Muscle of leg (tissue), 11 donors: ENCODE results near the gene RBM14. TPM values are rescaled to one million over a fixed set of nuclear protein-coding genes. Genes with fewer than 3 reads are reported as not detected.
A peak's percentile ranks its signal among the peaks of the same experiment; 100 is the strongest.

Experiments used
- DNase-seq: peaks from one replicate; pipeline ENCODE4 v3.0.0; 2013
- H3K27ac ChIP-seq: one replicate; pipeline ENCODE4 v1.5.1; 2013; ENCODE audit warnings: mild to moderate bottlenecking, low read length, control low read depth
- H3K27me3 ChIP-seq: one replicate; pipeline ENCODE4 v1.6.1; 2013; ENCODE audit warnings: low read length; ENCODE audit not compliant: control insufficient read depth, insufficient read depth
- H3K36me3 ChIP-seq: one replicate; pipeline ENCODE4 v1.6.1; 2013; ENCODE audit warnings: low read length; ENCODE audit not compliant: control insufficient read depth, insufficient read depth
- H3K4me1 ChIP-seq: one replicate; pipeline ENCODE4 v1.6.1; 2013; ENCODE audit warnings: low read length; ENCODE audit not compliant: control insufficient read depth, insufficient read depth
- H3K4me3 ChIP-seq: one replicate; pipeline ENCODE4 v1.5.1; 2013; ENCODE audit warnings: low read length, control low read depth
- H3K9me3 ChIP-seq: replicated peaks from 2 replicates; pipeline ENCODE4 v1.6.1; 2013; ENCODE audit warnings: low read depth, low read length; ENCODE audit not compliant: control insufficient read depth
- WGBS: methylation state at CpG from one replicate; pipeline ENCODE4 v1.1.5; 2013; ENCODE audit warnings: missing lambda C conversion rate; ENCODE audit not compliant: insufficient coverage; 5-methylcytosine and 5-hydroxymethylcytosine counted together
- polyA plus RNA-seq, 8 donors: library from polyadenylated mRNA; unstranded; fragments of 120-200 nt; gene quantifications; one replicate each; pipeline versions ENCODE4 v1.2.1 to v1.2.3, GENCODE V29; 2013; ENCODE audit warnings: inconsistent platforms in 1 of 8, low replicate concordance in 1 of 8; ENCODE audit not compliant: insufficient read length in 8 of 8, insufficient read depth in 1 of 8
- total RNA-seq: library from RNA; stranded (reverse); fragments of 120-200 nt; gene quantifications from one replicate; pipeline ENCODE4 v1.2.4, GENCODE V29; 2013

RBM14 gene
- total and polyA plus RNA-seq, 9 donors, result 25.9 to 56.5 (median 42.7) TPM

DNA sequence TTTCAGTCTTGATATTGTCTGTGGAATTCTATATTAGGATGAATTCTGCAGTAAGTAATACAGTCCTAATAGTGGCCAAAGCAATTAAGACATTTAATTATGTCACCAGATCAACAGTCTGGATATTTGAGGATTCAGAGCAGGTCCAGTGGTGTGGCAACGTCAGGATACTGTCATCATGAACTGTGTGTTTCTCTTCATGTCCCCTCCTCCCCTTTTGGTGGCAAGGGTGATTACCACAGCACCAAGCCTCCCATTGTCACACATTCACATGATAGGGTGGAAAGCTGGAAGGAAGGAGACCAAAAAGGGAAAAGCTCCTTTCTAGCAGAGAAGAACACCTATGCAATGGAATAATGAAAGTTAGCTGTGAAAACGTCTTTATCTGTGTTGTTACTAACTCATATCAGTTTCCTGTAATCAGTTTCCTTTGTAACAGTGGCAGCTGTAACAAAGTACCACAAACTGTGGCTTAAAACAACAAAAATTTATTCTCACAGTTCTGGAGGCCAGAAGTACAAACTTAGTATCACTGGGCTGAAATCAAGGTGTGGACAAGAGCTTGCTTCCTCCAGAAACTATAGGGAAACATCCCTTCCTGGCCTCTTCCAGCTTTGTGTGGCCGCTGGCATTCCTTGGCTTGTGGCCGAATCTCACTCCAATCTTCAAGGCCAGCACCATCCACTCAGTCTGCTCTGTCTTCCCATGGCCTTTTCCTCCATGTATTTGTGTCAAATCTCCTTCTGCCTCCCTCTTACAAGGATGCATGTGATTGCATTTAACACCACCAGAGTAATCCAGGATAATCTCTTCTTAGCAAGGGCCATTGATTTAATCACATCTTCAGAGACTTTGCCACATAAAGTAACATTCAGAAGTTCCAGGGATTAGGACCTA, 6.5 kb upstream of the RBM14 start:
- peaks cover 19% of the 10 kb centered on the region for H3K36me3 ChIP-seq
- H3K9me3 ChIP-seq, result no peaks in the 10 kb centered on the region
- WGBS, result 92% methylated on average over 2 of the region's 4 CpGs
- no peak overlapping the region for H3K4me3 ChIP-seq
- H3K27ac ChIP-seq, result no peak overlapping the region
- H3K4me1 ChIP-seq, result peaks cover 3% of the 10 kb centered on the region
- DNase-seq, result no peak
- no peaks in the 10 kb centered on the region for H3K27me3 ChIP-seq

DNA sequence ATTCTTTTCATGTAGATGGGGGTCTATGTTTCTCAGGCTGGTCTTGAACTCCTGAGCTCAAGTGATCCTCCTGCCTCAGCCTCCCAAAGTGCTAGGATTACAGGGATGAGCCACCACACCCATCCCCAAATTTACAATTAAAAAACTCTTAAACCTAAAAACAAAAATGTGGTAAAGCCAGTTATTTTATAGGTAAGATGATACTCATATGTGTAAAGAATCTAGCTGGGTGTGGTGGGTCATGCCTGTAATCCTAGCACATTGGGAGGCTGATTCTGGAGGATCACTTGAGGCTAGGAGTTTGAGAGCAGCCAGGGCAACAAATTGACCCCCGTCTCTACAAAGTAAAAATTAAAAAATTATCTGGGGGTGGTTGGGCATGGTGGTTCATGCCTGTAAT, 4.0 kb upstream of the RBM14 start:
- no peaks in the 10 kb centered on the region for H3K9me3 ChIP-seq
- no peak for DNase-seq
- no peak overlapping the region for H3K27ac ChIP-seq
- WGBS, result 100% methylated on average over 1 of the region's 1 CpG
- no peaks in the 10 kb centered on the region for H3K36me3 ChIP-seq
- peaks cover 6% of the 10 kb centered on the region for H3K4me1 ChIP-seq
- no peak overlapping the region for H3K4me3 ChIP-seq
- no peaks in the 10 kb centered on the region for H3K27me3 ChIP-seq

DNA sequence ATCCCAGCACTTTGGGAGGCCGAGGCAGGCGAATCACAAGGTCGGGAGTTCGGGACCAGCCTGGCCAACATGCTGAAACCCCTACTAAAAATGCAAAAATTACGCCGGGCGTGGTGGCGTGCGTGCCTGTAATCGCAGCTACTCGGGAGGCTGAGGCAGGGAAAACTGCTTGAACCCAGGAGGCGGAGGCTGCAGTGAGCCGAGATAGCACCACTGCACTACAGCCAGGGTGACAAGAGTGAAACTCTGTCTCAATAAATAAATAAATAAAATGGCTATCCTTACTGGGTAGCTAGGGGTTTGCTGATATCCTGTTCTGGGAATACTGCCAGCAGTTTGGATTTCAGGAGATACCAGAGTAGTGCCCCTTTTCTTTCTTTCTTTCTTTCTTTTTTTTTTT, 2.4 kb upstream of the RBM14 start:
- Histone ChIP-seq H3K9me3 (no peaks in the 10 kb centered on the region), H3K36me3 (peaks cover 11% of the 10 kb centered on the region), H3K4me3 (no peak overlapping the region), H3K27ac (no peak overlapping the region), H3K4me1 (peaks cover 22% of the 10 kb centered on the region), H3K27me3 (no peaks in the 10 kb centered on the region)
- WGBS, result 80% methylated on average over 1 of the region's 13 CpGs
- DNase-seq, result no peak

- under 1% methylated on average over 22 of the region's 38 CpGs for WGBS
Measured at GRCh38 chr11:66617155-66617834, 865 bp downstream of the RBM14 start.

GRCh38 chr11:66619080-66619554, 2.7 kb downstream of the RBM14 start:
- Histone ChIP-seq H3K27me3 (no peaks in the 10 kb centered on the region), H3K36me3 (peaks cover 33% of the 10 kb centered on the region), H3K9me3 (no peaks in the 10 kb centered on the region), H3K27ac (peak overlapping the region; percentile 59), H3K4me1 (peaks cover 27% of the 10 kb centered on the region), H3K4me3 (peak overlapping the region; percentile 78)
- peak; percentile 67 for DNase-seq
- WGBS, result 66% methylated on average over 3 of the region's 4 CpGs

More at GRCh38 chr11:66617155-66617834, 865 bp downstream of the RBM14 start:
- Histone ChIP-seq H3K4me1 (peaks cover 27% of the 10 kb centered on the region), H3K4me3 (peak overlapping the region; percentile 78), H3K36me3 (peaks cover 19% of the 10 kb centered on the region), H3K27ac (peak overlapping the region; percentile 99), H3K27me3 (no peaks in the 10 kb centered on the region), H3K9me3 (no peaks in the 10 kb centered on the region)
- no peak for DNase-seq

- Histone ChIP-seq H3K36me3 (peaks cover 71% of the 10 kb centered on the region), H3K27ac (no peak overlapping the region), H3K27me3 (no peaks in the 10 kb centered on the region), H3K9me3 (no peaks in the 10 kb centered on the region), H3K4me1 (peaks cover 4% of the 10 kb centered on the region), H3K4me3 (no peak overlapping the region)
- no peak for DNase-seq
- WGBS, result 68% methylated on average over 16 of the region's 16 CpGs
Measured at GRCh38 chr11:66624450-66624849, 8.0 kb downstream of the RBM14 start.

DNA sequence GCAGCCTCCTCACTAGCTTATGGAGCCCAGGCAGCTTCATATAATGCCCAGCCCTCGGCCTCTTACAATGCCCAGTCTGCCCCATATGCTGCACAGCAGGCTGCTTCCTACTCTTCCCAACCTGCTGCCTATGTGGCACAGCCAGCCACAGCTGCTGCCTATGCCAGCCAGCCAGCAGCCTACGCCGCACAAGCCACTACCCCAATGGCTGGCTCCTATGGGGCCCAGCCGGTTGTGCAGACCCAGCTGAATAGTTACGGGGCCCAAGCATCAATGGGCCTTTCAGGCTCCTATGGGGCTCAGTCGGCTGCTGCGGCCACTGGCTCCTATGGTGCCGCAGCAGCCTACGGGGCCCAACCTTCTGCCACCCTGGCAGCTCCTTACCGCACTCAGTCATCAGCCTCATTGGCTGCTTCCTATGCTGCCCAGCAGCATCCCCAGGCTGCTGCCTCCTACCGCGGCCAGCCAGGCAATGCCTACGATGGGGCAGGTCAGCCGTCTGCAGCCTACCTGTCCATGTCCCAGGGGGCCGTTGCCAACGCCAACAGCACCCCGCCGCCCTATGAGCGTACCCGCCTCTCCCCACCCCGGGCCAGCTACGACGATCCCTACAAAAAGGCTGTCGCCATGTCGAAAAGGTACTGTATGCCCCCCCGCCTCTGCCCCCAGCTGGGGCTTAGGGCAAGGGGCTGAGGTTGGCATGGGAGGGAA, 8.8 kb downstream of the RBM14 start:
- Histone ChIP-seq H3K36me3 (peaks cover 77% of the 10 kb centered on the region), H3K27me3 (no peaks in the 10 kb centered on the region), H3K27ac (no peak overlapping the region), H3K4me3 (no peak overlapping the region), H3K4me1 (peaks cover 4% of the 10 kb centered on the region), H3K9me3 (no peaks in the 10 kb centered on the region)
- WGBS, result 94% methylated on average over 26 of the region's 26 CpGs
- no peak for DNase-seq

- H3K27ac ChIP-seq, result no peak overlapping the region
- no peak for DNase-seq
- H3K36me3 ChIP-seq, result peaks cover 77% of the 10 kb centered on the region
- 85% methylated on average over 6 of the region's 9 CpGs for WGBS
- no peak overlapping the region for H3K4me3 ChIP-seq
- no peaks in the 10 kb centered on the region for H3K27me3 ChIP-seq
- H3K4me1 ChIP-seq, result peaks cover 3% of the 10 kb centered on the region
- no peaks in the 10 kb centered on the region for H3K9me3 ChIP-seq
Measured at GRCh38 chr11:66625752-66626149, 9.3 kb downstream of the RBM14 start.

- Histone ChIP-seq H3K9me3 (no peaks in the 10 kb centered on the region), H3K36me3 (peaks cover 73% of the 10 kb centered on the region), H3K27me3 (no peaks in the 10 kb centered on the region), H3K4me3 (no peak overlapping the region), H3K27ac (no peak overlapping the region), H3K4me1 (no peaks in the 10 kb centered on the region)
- no peak for DNase-seq
- 95% methylated on average over 25 of the region's 25 CpGs for WGBS
Measured at GRCh38 chr11:66626382-66626781, 10.0 kb downstream of the RBM14 start.

GRCh38 chr11:66626926-66627325, 10.5 kb downstream of the RBM14 start:
- Histone ChIP-seq H3K36me3 (peaks cover 74% of the 10 kb centered on the region), H3K27ac (no peak overlapping the region), H3K4me1 (no peaks in the 10 kb centered on the region), H3K4me3 (no peak overlapping the region), H3K27me3 (no peaks in the 10 kb centered on the region), H3K9me3 (no peaks in the 10 kb centered on the region)
- no peak for DNase-seq
- whole genome bisulfite sequencing, result 100% methylated on average over 3 of the region's 7 CpGs
